AG08396 (cell line): ENCODE measurements around the gene ZFR2.
"Not testable (repeated sequence)": the region's sequence is repeated elsewhere in the genome, so short reads cannot be mapped to it uniquely, and the experiment has no call there.

ENCODE experiments used
- DNase-seq: peaks from one replicate; pipeline ENCODE4 v3.0.0; 2012; ENCODE audit warnings: low spot score, mixed read lengths

ZFR2 gene

GRCh38 chr19:3836887-3837286, 32.0 kb downstream of the ZFR2 start:
- no peak for DNase-seq

GRCh38 chr19:3835055-3835435, 33.8 kb downstream of the ZFR2 start:
- DNase-seq = no peak

- no peak for DNase-seq
Observed at GRCh38 chr19:3834349-3835054, 34.3 kb downstream of the ZFR2 start.

GRCh38 chr19:3833578-3834348, 35.1 kb downstream of the ZFR2 start:
- no peak for DNase-seq

- DNase-seq = no peak
Observed at GRCh38 chr19:3832001-3832400, 36.8 kb downstream of the ZFR2 start.

GRCh38 chr19:3831601-3832000, 37.2 kb downstream of the ZFR2 start:
- no peak for DNase-seq

- DNase-seq = no peak
Observed at GRCh38 chr19:3830621-3831589, 37.9 kb downstream of the ZFR2 start.

- no peak for DNase-seq
Observed at GRCh38 chr19:3827306-3827705, 41.5 kb downstream of the ZFR2 start.

- no peak for DNase-seq
Observed at GRCh38 chr19:3826163-3826562, 42.7 kb downstream of the ZFR2 start.

GRCh38 chr19:3825286-3825956, 43.4 kb downstream of the ZFR2 start:
- DNase-seq = no peak

- no peak for DNase-seq
Observed at GRCh38 chr19:3823350-3823713, 45.5 kb downstream of the ZFR2 start.

- DNase-seq = no peak
Observed at GRCh38 chr19:3822683-3823349, 46.0 kb downstream of the ZFR2 start.

- DNase-seq = peak; percentile 85
Observed at GRCh38 chr19:3821857-3822364, 46.9 kb downstream of the ZFR2 start.

GRCh38 chr19:3821156-3821555, 47.7 kb downstream of the ZFR2 start:
- DNase-seq = no peak

- DNase-seq = no peak
Observed at GRCh38 chr19:3819989-3820388, 48.8 kb downstream of the ZFR2 start.

- no peak for DNase-seq
Observed at GRCh38 chr19:3818918-3819317, 49.9 kb downstream of the ZFR2 start.

- peak; percentile 57 for DNase-seq
Observed at GRCh38 chr19:3818466-3818865, 50.4 kb downstream of the ZFR2 start.

GRCh38 chr19:3817761-3818160, 51.1 kb downstream of the ZFR2 start:
- no peak for DNase-seq

GRCh38 chr19:3816566-3817218, 52.1 kb downstream of the ZFR2 start:
- no peak for DNase-seq

- DNase-seq = not testable (repeated sequence)
Observed at GRCh38 chr19:3816148-3816547, 52.7 kb downstream of the ZFR2 start.

GRCh38 chr19:3814648-3815047, 54.2 kb downstream of the ZFR2 start:
- DNase-seq = no peak
